NCI-H1930 (cell line): Measurements from ENCODE around the gene GFAP.

Experiments
- DNase-seq, 2 experiments: peaks; one replicate each; lab custom pipeline; 2025; lab: John Stamatoyannopoulos, UW

The GFAP gene

GRCh38 chr17:44931376-44931775 lies 16.1 kb upstream of the GFAP start:
- no peak for DNase-seq

GRCh38 chr17:44930667-44931066 lies 15.4 kb upstream of the GFAP start:
- no peak for DNase-seq

GRCh38 chr17:44928950-44929720 lies 13.8 kb upstream of the GFAP start:
- DNase-seq, result no peak

- DNase-seq, result no peak
These were observed 12.8 kb upstream of the GFAP start for GRCh38 chr17:44928136-44928535.

- no peak for DNase-seq
These were observed 12.4 kb upstream of the GFAP start for GRCh38 chr17:44927696-44928095.

- no peak for DNase-seq
These were observed 11.7 kb upstream of the GFAP start for GRCh38 chr17:44926821-44927525.

GRCh38 chr17:44925731-44926697 lies 10.7 kb upstream of the GFAP start:
- DNase-seq, result no peak

- DNase-seq, result no peak
These were observed 8.8 kb upstream of the GFAP start for GRCh38 chr17:44924107-44924544.

- DNase-seq, result no peak
These were observed 7.6 kb upstream of the GFAP start for GRCh38 chr17:44922746-44923470.

- DNase-seq, result no peak
These were observed 6.8 kb upstream of the GFAP start for GRCh38 chr17:44922136-44922535.

GRCh38 chr17:44921122-44921882 lies 6.0 kb upstream of the GFAP start:
- DNase-seq, result no peak

GRCh38 chr17:44920565-44920940 lies 5.3 kb upstream of the GFAP start:
- DNase-seq, result no peak

GRCh38 chr17:44919885-44920564 lies 4.7 kb upstream of the GFAP start:
- DNase-seq, result peak; percentile 38 to 59

- no peak for DNase-seq
These were observed 4.1 kb upstream of the GFAP start for GRCh38 chr17:44919411-44919810.

GRCh38 chr17:44918006-44918405 lies 2.7 kb upstream of the GFAP start:
- DNase-seq, result no peak

GRCh38 chr17:44917456-44917855 lies 2.2 kb upstream of the GFAP start:
- DNase-seq, result no peak

GRCh38 chr17:44916781-44917241 lies 1.5 kb upstream of the GFAP start:
- DNase-seq, result no peak

GRCh38 chr17:44915862-44916780 lies 821 bp upstream of the GFAP start:
- no peak for DNase-seq

- DNase-seq, result no peak
These were observed 515 bp downstream of the GFAP start for GRCh38 chr17:44914698-44915271.
